ENCODE results near the gene GPR15. TPM values are rescaled to one million over a fixed set of nuclear protein-coding genes. Genes with fewer than 3 reads are reported as not detected.

GPR15 gene
- total and polyA plus RNA-seq, 2 experiments from 2014 or later: not detected

DNA sequence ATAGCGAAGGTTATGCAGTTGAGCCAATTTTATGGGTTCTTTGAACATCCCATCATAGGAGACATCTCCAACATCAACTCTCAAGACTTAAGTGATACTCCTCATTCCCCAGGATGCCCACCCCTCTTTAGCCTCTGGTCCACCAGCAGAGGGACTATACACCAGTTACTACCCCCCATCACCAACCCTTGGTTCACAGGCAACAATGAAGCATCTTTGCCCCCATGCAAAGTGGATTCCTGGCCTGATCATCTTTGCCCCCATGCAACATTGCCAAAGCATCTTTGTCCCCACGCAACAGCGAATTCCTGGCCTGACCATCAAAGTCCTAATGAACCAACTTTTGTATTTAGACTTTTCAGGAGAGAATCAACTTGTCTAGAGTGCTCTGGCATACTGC lies 19.1 kb downstream of the GPR15 start (continued):
- TF ChIP-seq, protein P1, sequence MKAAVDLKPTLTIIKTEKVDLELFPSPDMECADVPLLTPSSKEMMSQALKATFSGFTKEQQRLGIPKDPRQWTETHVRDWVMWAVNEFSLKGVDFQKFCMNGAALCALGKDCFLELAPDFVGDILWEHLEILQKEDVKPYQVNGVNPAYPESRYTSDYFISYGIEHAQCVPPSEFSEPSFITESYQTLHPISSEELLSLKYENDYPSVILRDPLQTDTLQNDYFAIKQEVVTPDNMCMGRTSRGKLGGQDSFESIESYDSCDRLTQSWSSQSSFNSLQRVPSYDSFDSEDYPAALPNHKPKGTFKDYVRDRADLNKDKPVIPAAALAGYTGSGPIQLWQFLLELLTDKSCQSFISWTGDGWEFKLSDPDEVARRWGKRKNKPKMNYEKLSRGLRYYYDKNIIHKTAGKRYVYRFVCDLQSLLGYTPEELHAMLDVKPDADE (IDR thresholded peaks at IDR 0.05): no peak
- TF ChIP-seq CREB1 (CRISPR knock-in tag; IDR thresholded peaks at IDR 0.05; ENCODE audit: low read depth) (no peak), ZNF114 (CRISPR knock-in tag; IDR thresholded peaks at IDR 0.05) (no peak), EZH2phosphoT487 (IDR thresholded peaks at IDR 0.05; ENCODE audit: unreplicated experiment) (no peak)

DNA sequence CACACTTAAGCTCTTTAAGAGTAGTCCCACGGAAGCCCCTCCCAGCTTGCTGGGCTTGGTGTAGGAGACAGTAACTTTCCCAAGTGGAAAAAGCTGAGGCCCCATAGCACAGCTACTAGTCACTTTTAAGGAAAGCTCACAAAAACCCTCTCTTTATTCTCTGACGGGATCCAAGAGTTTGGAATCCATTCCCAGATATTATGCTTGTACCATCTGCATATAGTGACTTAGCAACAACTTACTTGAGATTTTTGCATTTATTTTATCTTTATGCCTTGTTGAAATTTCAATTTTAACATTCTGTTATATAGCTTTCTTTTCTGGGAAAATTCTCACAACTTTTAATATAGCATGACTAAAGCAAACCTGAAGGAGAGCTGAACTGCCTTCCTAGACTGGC lies 19.5 kb downstream of the GPR15 start:
- no peak overlapping the region for H3K4me3 ChIP-seq
- H3K4me1 ChIP-seq (ENCODE audit: insufficient read depth): no peaks in the 10 kb centered on the region
- H2AFZ ChIP-seq: no peak overlapping the region
- H3K36me3 ChIP-seq (ENCODE audit: insufficient read depth): no peaks in the 10 kb centered on the region
- Mint-ChIP-seq H3K27me3 (ENCODE audit: insufficient read depth, low read depth, poor library complexity) (no peaks in the 10 kb centered on the region), H3K9me3 (no peaks in the 10 kb centered on the region), H3K4me3 (no peak overlapping the region), H3K36me3 (ENCODE audit: low read depth) (no peaks in the 10 kb centered on the region), H3K27ac (no peak overlapping the region), H3K4me1 (peaks cover 3% of the 10 kb centered on the region; the same call in 1 of the 3 replicates)
- H3K9me2 ChIP-seq (ENCODE audit: insufficient read depth): no peaks in the 10 kb centered on the region
- no peaks in the 10 kb centered on the region for H3K79me2 ChIP-seq (replicated peaks; ENCODE audit: insufficient read depth)
- H4K20me1 ChIP-seq (replicated peaks; ENCODE audit: insufficient read depth): no peaks in the 10 kb centered on the region
- H3K27ac ChIP-seq (ENCODE audit: low read depth): no peak overlapping the region
- no peak overlapping the region for H3K4me2 ChIP-seq
- TF ChIP-seq EZH2phosphoT487 (IDR thresholded peaks at IDR 0.05; ENCODE audit: unreplicated experiment): no peak
- TF ChIP-seq POLR2AphosphoS5 (IDR thresholded peaks at IDR 0.05; ENCODE audit: low read depth): no peak
- TF ChIP-seq, protein P2, sequence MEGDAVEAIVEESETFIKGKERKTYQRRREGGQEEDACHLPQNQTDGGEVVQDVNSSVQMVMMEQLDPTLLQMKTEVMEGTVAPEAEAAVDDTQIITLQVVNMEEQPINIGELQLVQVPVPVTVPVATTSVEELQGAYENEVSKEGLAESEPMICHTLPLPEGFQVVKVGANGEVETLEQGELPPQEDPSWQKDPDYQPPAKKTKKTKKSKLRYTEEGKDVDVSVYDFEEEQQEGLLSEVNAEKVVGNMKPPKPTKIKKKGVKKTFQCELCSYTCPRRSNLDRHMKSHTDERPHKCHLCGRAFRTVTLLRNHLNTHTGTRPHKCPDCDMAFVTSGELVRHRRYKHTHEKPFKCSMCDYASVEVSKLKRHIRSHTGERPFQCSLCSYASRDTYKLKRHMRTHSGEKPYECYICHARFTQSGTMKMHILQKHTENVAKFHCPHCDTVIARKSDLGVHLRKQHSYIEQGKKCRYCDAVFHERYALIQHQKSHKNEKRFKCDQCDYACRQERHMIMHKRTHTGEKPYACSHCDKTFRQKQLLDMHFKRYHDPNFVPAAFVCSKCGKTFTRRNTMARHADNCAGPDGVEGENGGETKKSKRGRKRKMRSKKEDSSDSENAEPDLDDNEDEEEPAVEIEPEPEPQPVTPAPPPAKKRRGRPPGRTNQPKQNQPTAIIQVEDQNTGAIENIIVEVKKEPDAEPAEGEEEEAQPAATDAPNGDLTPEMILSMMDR (conservative IDR thresholded peaks at IDR 0.05; ENCODE audit: low read depth in 2 of 2): no peak
- TF ChIP-seq NANOG (IDR thresholded peaks at IDR 0.05; ENCODE audit: borderline replicate concordance): no peak
- TF ChIP-seq, protein P3, sequence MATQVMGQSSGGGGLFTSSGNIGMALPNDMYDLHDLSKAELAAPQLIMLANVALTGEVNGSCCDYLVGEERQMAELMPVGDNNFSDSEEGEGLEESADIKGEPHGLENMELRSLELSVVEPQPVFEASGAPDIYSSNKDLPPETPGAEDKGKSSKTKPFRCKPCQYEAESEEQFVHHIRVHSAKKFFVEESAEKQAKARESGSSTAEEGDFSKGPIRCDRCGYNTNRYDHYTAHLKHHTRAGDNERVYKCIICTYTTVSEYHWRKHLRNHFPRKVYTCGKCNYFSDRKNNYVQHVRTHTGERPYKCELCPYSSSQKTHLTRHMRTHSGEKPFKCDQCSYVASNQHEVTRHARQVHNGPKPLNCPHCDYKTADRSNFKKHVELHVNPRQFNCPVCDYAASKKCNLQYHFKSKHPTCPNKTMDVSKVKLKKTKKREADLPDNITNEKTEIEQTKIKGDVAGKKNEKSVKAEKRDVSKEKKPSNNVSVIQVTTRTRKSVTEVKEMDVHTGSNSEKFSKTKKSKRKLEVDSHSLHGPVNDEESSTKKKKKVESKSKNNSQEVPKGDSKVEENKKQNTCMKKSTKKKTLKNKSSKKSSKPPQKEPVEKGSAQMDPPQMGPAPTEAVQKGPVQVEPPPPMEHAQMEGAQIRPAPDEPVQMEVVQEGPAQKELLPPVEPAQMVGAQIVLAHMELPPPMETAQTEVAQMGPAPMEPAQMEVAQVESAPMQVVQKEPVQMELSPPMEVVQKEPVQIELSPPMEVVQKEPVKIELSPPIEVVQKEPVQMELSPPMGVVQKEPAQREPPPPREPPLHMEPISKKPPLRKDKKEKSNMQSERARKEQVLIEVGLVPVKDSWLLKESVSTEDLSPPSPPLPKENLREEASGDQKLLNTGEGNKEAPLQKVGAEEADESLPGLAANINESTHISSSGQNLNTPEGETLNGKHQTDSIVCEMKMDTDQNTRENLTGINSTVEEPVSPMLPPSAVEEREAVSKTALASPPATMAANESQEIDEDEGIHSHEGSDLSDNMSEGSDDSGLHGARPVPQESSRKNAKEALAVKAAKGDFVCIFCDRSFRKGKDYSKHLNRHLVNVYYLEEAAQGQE (IDR thresholded peaks at IDR 0.05; ENCODE audit: unreplicated experiment): no peak
- TF ChIP-seq, protein P4, sequence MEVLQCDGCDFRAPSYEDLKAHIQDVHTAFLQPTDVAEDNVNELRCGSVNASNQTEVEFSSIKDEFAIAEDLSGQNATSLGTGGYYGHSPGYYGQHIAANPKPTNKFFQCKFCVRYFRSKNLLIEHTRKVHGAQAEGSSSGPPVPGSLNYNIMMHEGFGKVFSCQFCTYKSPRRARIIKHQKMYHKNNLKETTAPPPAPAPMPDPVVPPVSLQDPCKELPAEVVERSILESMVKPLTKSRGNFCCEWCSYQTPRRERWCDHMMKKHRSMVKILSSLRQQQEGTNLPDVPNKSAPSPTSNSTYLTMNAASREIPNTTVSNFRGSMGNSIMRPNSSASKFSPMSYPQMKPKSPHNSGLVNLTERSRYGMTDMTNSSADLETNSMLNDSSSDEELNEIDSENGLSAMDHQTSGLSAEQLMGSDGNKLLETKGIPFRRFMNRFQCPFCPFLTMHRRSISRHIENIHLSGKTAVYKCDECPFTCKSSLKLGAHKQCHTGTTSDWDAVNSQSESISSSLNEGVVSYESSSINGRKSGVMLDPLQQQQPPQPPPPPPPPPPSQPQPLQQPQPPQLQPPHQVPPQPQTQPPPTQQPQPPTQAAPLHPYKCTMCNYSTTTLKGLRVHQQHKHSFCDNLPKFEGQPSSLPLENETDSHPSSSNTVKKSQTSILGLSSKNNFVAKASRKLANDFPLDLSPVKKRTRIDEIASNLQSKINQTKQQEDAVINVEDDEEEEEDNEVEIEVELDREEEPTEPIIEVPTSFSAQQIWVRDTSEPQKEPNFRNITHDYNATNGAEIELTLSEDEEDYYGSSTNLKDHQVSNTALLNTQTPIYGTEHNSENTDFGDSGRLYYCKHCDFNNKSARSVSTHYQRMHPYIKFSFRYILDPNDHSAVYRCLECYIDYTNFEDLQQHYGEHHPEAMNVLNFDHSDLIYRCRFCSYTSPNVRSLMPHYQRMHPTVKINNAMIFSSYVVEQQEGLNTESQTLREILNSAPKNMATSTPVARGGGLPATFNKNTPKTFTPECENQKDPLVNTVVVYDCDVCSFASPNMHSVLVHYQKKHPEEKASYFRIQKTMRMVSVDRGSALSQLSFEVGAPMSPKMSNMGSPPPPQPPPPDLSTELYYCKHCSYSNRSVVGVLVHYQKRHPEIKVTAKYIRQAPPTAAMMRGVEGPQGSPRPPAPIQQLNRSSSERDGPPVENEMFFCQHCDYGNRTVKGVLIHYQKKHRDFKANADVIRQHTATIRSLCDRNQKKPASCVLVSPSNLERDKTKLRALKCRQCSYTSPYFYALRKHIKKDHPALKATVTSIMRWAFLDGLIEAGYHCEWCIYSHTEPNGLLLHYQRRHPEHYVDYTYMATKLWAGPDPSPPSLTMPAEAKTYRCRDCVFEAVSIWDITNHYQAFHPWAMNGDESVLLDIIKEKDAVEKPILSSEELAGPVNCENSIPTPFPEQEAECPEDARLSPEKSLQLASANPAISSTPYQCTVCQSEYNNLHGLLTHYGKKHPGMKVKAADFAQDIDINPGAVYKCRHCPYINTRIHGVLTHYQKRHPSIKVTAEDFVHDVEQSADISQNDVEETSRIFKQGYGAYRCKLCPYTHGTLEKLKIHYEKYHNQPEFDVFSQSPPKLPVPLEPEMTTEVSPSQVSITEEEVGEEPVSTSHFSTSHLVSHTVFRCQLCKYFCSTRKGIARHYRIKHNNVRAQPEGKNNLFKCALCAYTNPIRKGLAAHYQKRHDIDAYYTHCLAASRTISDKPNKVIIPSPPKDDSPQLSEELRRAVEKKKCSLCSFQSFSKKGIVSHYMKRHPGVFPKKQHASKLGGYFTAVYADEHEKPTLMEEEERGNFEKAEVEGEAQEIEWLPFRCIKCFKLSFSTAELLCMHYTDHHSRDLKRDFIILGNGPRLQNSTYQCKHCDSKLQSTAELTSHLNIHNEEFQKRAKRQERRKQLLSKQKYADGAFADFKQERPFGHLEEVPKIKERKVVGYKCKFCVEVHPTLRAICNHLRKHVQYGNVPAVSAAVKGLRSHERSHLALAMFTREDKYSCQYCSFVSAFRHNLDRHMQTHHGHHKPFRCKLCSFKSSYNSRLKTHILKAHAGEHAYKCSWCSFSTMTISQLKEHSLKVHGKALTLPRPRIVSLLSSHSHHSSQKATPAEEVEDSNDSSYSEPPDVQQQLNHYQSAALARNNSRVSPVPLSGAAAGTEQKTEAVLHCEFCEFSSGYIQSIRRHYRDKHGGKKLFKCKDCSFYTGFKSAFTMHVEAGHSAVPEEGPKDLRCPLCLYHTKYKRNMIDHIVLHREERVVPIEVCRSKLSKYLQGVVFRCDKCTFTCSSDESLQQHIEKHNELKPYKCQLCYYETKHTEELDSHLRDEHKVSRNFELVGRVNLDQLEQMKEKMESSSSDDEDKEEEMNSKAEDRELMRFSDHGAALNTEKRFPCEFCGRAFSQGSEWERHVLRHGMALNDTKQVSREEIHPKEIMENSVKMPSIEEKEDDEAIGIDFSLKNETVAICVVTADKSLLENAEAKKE (CRISPR knock-in tag; IDR thresholded peaks at IDR 0.05): no peak
- no peak for TF ChIP-seq STAT1 (IDR thresholded peaks at IDR 0.05; ENCODE audit: unreplicated experiment)
- TF ChIP-seq, protein P1 (IDR thresholded peaks at IDR 0.05): no peak
- H3K27me3 ChIP-seq (ENCODE audit: insufficient read depth): no peaks in the 10 kb centered on the region
- DNase-seq (ENCODE audit: low spot score) (no peak), ATAC-seq (no peak)
- H3F3A ChIP-seq (replicated peaks; ENCODE audit: low read depth): no peaks in the 10 kb centered on the region
